ENCODE measurements around the gene ZNF335.

DNA sequence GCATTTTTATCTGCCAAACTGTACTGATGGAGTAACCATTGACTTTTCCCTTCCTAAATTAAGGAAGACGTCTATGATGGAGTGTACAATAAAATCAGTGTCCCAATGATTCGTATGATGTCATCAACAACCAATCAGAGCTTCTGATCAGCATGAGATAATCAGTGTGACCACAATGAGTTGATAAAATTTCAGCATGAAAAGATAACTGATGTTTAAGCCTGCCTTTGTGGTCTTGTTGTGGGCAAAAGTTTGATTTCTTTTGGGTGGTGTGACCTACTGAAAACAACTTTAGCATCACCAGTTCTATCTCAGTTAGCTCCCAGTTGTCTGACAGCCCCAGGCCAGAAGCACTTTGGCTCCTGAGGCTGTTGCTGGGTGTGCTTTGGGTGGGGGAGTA lies 34.2 kb downstream of the ZNF335 start:
- TF ChIP-seq, protein P1, sequence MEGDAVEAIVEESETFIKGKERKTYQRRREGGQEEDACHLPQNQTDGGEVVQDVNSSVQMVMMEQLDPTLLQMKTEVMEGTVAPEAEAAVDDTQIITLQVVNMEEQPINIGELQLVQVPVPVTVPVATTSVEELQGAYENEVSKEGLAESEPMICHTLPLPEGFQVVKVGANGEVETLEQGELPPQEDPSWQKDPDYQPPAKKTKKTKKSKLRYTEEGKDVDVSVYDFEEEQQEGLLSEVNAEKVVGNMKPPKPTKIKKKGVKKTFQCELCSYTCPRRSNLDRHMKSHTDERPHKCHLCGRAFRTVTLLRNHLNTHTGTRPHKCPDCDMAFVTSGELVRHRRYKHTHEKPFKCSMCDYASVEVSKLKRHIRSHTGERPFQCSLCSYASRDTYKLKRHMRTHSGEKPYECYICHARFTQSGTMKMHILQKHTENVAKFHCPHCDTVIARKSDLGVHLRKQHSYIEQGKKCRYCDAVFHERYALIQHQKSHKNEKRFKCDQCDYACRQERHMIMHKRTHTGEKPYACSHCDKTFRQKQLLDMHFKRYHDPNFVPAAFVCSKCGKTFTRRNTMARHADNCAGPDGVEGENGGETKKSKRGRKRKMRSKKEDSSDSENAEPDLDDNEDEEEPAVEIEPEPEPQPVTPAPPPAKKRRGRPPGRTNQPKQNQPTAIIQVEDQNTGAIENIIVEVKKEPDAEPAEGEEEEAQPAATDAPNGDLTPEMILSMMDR (IDR thresholded peaks at IDR 0.05) = no peak
- TF ChIP-seq ZFX (IDR thresholded peaks at IDR 0.05; ENCODE audit: borderline replicate concordance) = no peak
